Measurements from ENCODE around the gene EBLN1.
"Not testable (repeated sequence)": the region's sequence is repeated elsewhere in the genome, so short reads cannot be mapped to it uniquely, and the experiment has no call there.

EBLN1 gene

GRCh38 chr10:22228167-22228938, 10.5 kb upstream of the EBLN1 start:
- no peak for DNase-seq (ENCODE audit: low read depth)

- DNase-seq (ENCODE audit: low read depth): no peak
These were observed 8.8 kb upstream of the EBLN1 start for GRCh38 chr10:22226599-22226998.

GRCh38 chr10:22222236-22223190, 4.7 kb upstream of the EBLN1 start:
- no peak for DNase-seq (ENCODE audit: low read depth)

- DNase-seq (ENCODE audit: low read depth): peak; percentile 69
These were observed 1.5 kb upstream of the EBLN1 start for GRCh38 chr10:22219308-22219707.

GRCh38 chr10:22218448-22218847, 633 bp upstream of the EBLN1 start:
- DNase-seq (ENCODE audit: low read depth): peak; percentile 9

- not testable (repeated sequence) for DNase-seq (ENCODE audit: low read depth)
These were observed 731 bp downstream of the EBLN1 start for GRCh38 chr10:22217084-22217483.

GRCh38 chr10:22210267-22210666, 7.5 kb downstream of the EBLN1 start:
- no peak for DNase-seq (ENCODE audit: low read depth)

GRCh38 chr10:22193945-22194344, 23.9 kb downstream of the EBLN1 start:
- DNase-seq (ENCODE audit: low read depth): no peak

GRCh38 chr10:22185586-22185985, 32.2 kb downstream of the EBLN1 start:
- no peak for DNase-seq (ENCODE audit: low read depth)

- DNase-seq (ENCODE audit: low read depth): no peak
These were observed 33.9 kb downstream of the EBLN1 start for GRCh38 chr10:22183771-22184461.

- DNase-seq (ENCODE audit: low read depth): no peak
These were observed 37.1 kb downstream of the EBLN1 start for GRCh38 chr10:22180724-22181123.

- no peak for DNase-seq (ENCODE audit: low read depth)
These were observed 43.4 kb downstream of the EBLN1 start for GRCh38 chr10:22174442-22174841.

- no peak for DNase-seq (ENCODE audit: low read depth)
These were observed 46.7 kb downstream of the EBLN1 start for GRCh38 chr10:22171131-22171530.

- DNase-seq (ENCODE audit: low read depth): no peak
These were observed 47.2 kb downstream of the EBLN1 start for GRCh38 chr10:22170582-22170981.

GRCh38 chr10:22159979-22160378, 57.8 kb downstream of the EBLN1 start:
- DNase-seq (ENCODE audit: low read depth): no peak

GRCh38 chr10:22159180-22159579, 58.6 kb downstream of the EBLN1 start:
- DNase-seq (ENCODE audit: low read depth): no peak

Measured in ELR (cell line).